GM21529 (cell line): ENCODE measurements around the gene ZBTB21.

Experiments used
- ATAC-seq: cut with Tn5 transposase; IDR thresholded peaks from one replicate; pipeline ENCODE4 v1.9.1; 2021; ENCODE audit not compliant: unreplicated experiment

The ZBTB21 gene

DNA sequence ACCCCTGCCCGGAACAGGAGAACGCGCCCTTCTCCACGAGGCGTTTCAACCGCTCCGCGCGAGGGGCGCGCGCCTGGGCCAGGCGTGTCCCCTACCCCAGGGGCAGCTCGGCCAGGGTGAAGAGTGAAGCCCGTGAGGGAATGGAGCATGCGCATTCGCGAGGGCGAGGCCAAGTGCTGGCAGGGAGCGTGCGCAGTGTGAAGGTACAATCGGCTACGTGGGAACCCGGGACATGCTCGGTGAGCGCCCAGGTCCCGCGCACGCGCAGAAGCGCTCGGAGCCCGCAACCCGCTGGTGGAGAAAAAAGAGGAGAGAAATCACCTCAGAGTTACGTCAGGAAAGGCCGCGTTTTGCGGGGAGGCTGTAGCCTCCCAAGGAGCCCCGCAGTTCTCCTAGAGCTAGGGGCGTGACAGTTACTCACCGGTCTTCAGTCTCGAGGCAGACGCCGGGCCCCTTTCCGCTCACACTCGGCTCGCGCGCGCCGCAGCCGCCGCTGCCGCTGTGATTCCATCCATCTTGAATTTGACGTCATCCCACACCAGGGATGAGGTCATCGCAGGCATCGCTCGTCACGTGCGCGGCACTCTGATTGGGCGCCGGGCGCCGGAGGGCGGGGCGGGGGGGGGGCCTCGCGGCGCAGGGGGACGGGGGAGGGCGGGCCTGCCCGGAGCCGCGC, at the start of gene ZBTB21:
ZBTB21 (minus strand) TSS at position 530 of the 676 bp plus-strand sequence. CDS start 16,265 bp downstream, outside the sequence.
- peak; percentile 62 for ATAC-seq

GRCh38 chr21:42059721-42060120, 49.6 kb upstream of the ZBTB21 start:
- no peak for ATAC-seq

DNA sequence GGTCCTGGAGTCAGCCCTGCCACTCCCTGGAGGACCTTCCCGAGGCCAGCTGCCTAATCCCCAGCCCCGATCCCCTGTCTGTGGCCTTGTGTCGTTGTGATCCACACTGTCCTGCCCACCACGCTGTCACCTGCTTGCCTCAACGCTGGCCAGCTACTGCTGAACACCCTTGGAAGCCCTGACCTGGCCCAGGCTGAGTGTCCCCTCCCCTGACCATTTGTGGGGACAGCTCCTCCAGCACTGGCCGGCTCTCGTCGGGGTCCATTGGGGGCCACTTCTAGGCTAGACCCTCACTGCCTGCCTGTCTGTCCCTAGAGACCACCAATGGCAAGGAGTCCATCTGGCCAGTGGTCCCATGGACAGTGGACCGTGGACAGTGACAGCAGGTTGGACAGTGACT, 49.0 kb upstream of the ZBTB21 start:
- ATAC-seq: no peak

DNA sequence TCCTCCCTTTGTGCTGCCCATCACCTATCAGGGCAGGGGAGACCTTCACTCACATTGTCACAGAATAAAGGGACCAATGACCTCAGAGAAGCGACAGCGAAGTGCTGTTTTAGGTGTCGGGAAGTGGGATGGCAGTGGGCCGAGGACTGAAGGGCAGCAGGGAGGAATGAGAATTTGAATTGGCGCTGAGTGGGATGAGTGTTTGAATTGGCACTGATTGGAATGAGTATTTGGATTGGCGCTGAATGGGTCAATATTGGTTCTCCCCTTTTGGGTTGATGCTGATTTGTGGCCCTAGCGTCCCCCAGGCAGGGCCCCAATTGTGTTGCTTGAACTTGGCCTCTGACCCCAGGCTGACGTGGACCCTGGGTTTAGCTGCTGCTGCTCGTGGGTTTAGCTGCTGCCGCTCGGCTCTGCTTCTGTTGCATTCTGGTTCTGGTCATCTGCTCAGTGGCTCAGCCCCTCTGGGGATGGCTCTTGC, 48.5 kb upstream of the ZBTB21 start:
- no peak for ATAC-seq

- no peak for ATAC-seq
Measured at GRCh38 chr21:42057851-42058437, 47.8 kb upstream of the ZBTB21 start.

DNA sequence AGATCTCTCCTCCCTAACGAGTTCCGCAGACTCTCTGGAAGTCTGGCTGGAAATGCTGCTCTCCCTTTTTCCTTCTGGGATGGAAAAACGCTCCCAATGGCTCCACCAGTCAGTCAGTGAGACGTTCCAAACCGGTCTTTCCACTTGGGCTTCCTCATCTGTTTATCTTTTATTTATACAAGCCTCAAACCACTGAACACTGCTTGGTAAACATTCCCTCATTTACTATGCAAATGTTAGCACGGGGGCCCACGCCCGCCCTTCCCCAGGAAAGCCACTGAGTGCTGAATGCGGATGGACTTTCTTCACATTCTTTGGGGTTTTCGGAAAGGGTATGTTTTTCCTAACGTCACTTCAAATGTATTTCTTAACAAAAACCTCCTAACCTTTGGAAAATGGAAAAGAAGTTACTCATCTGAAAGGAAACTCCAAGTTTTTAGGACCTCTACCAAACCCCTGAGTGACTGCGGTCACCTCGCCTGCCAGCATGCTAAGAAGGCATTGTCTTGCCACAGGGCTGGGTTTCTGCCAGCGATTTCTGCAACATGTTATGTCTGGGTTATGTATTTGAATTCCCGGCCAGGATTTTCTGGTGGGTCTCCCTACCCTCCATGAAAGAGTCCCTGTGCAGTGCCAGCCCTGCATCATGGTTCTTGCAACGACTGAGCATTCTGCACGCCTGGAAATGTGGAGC, 47.0 kb upstream of the ZBTB21 start:
- no peak for ATAC-seq

DNA sequence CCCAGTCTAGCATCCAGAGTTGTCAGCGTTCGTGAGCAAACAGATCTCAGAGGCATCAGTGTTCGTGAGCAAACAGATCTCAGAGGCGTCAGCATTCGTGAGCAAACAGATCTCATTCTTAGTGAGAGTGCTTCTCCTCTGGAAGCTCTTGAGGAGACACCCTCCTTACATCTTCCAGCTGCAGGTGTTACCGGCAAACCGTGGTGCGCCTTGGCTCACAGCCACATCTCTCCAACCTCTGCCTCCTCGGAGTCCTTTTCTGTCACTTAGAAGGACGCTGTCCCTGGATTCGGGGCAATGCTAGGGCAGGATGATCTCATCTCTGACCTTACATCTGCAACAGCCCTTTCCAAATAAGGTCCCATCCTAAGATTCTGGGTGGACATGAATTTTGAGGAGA, 46.3 kb upstream of the ZBTB21 start:
- ATAC-seq: no peak

DNA sequence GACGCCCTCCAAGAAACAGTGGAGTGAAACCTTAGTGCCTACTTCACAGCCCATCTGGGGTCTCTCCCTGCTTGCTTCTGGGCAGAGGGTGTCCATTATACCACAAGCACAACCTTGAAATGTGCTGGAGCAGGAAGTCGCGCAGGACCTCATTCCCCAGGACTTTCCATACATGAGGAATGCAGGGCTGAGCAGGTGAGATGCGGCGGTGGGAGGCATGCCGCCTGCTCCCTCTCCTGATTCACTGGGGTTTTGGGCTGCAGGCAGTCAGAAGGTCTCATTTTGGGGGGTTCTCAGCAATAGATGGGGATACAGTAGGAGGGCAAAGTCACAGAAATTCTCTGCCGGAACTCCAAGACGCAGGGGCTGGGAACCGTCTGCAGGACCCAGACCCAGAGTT, 45.3 kb upstream of the ZBTB21 start:
- ATAC-seq: no peak

- no peak for ATAC-seq
Measured at GRCh38 chr21:42051788-42052187, 41.6 kb upstream of the ZBTB21 start.

- ATAC-seq: no peak
Measured at GRCh38 chr21:42049578-42050430, 39.6 kb upstream of the ZBTB21 start.

- ATAC-seq: no peak
Measured at GRCh38 chr21:42048870-42049577, 38.9 kb upstream of the ZBTB21 start.

- no peak for ATAC-seq
Measured at GRCh38 chr21:42047821-42048613, 37.9 kb upstream of the ZBTB21 start.

GRCh38 chr21:42044871-42045495, 34.8 kb upstream of the ZBTB21 start:
- no peak for ATAC-seq

DNA sequence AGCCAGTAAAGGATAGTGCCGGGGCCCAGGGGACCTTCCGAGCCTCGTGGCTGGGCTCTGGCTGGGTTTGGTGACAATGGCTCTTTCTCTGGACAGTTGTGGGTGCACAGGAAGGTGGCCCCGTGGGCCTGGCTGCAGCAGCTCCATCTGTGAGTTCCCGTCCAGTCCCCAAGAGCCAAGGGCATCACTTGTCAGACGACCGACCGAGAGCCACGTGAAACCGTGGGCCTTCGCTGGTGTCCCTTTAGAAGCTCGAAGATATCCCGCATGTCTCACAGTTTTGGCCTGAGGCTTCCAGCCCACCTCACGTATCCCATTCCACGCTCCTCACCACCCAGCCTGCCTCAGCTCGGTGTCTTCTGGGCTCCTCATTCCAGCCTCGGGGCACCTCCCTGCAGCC, 33.8 kb upstream of the ZBTB21 start:
- ATAC-seq: no peak

- ATAC-seq: no peak
Measured at GRCh38 chr21:42043201-42043895, 33.2 kb upstream of the ZBTB21 start.

- ATAC-seq: no peak
Measured at GRCh38 chr21:42042651-42043050, 32.5 kb upstream of the ZBTB21 start.

GRCh38 chr21:42041711-42042110, 31.6 kb upstream of the ZBTB21 start:
- ATAC-seq: no peak

- no peak for ATAC-seq
Measured at GRCh38 chr21:42041246-42041645, 31.1 kb upstream of the ZBTB21 start.
